ENCODE data around the gene SLC16A13.
"Not testable (repeated sequence)": the region's sequence is repeated elsewhere in the genome, so short reads cannot be mapped to it uniquely, and the experiment has no call there.

The SLC16A13 gene

DNA sequence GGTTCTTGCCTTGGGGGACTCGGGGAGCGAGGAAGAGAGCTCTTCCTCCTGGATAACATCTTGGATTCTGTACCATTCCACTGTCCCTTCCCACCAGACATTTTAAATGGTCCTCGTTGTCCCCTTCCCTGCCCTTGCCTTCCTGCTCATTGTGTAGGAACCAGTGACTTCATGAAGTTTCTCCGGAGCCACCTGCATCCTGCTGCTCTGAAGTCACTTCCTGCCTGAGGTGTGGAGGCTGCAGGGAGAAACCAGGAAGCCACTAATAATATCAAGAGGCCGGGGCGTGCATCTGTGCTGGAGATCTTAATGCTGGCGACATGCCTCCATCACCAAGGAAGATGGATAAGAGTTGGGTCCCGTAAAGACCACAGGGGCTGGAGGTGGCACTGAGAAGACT, 6.2 kb upstream of the SLC16A13 start:
- DNase-seq: no peak

DNA sequence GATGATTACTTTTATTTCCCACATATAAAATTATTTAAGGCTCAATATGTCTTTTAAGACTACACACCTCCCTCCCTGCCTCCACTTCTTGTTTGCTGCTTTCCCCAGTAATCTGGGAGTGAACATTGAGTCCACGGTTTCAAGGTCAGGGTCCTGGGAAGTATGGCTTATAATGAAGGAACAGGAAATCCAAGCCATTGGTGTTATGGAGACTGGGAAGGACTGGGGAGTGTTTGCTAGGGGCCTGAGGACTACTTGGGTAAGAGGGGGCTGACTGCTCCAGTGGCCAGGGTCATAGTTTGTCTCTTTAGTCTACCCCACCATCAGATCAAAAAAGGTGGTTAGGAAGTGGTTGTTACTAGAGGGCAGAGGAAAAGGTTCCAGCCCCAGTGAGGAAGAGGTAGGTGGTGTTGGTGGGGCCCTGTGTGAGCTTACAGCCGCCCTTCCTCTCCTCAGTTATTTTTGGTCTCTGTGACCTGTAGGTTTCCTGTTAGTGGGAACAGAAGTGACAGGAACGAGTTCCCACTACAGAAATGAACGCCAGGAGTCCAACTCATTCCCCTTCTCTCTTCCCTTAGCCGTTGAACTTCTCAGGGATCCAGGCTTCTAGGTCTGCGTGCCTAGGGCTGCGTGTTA, 742 bp upstream of the SLC16A13 start:
- no peak for DNase-seq

DNA sequence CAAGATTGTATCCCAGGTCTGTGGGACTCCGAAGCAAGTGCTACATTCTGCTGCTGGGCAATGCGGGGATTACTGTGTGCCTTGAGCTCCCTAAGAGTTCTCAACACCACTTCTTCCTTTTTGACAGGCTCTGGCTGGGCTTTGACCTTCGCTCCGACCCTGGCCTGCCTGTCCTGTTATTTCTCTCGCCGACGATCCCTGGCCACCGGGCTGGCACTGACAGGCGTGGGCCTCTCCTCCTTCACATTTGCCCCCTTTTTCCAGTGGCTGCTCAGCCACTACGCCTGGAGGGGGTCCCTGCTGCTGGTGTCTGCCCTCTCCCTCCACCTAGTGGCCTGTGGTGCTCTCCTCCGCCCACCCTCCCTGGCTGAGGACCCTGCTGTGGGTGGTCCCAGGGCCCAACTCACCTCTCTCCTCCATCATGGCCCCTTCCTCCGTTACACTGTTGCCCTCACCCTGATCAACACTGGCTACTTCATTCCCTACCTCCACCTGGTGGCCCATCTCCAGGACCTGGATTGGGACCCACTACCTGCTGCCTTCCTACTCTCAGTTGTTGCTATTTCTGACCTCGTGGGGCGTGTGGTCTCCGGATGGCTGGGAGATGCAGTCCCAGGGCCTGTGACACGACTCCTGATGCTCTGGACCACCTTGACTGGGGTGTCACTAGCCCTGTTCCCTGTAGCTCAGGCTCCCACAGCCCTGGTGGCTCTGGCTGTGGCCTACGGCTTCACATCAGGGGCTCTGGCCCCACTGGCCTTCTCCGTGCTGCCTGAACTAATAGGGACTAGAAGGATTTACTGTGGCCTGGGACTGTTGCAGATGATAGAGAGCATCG, 2.4 kb downstream of the SLC16A13 start:
- DNase-seq: no peak

DNA sequence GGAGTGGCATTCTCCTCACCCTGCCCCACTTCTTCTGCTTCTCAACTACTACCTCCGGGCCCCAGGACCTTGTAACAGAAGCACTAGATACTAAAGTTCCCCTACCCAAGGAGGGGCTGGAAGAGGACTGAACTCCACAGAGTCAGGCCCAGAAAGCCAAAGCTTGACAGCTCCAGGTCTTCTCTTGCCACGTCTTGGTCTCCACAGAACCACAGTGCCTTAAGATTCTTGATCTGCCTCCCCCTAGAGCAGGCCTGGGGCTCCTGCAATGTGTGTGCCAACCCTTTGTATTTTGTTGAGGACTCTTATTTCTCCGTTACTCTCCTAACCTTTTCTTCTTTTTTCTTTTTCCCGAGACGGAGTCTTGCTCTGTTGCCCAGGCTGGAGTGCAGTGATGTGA, 4.0 kb downstream of the SLC16A13 start:
- no peak for DNase-seq

DNA sequence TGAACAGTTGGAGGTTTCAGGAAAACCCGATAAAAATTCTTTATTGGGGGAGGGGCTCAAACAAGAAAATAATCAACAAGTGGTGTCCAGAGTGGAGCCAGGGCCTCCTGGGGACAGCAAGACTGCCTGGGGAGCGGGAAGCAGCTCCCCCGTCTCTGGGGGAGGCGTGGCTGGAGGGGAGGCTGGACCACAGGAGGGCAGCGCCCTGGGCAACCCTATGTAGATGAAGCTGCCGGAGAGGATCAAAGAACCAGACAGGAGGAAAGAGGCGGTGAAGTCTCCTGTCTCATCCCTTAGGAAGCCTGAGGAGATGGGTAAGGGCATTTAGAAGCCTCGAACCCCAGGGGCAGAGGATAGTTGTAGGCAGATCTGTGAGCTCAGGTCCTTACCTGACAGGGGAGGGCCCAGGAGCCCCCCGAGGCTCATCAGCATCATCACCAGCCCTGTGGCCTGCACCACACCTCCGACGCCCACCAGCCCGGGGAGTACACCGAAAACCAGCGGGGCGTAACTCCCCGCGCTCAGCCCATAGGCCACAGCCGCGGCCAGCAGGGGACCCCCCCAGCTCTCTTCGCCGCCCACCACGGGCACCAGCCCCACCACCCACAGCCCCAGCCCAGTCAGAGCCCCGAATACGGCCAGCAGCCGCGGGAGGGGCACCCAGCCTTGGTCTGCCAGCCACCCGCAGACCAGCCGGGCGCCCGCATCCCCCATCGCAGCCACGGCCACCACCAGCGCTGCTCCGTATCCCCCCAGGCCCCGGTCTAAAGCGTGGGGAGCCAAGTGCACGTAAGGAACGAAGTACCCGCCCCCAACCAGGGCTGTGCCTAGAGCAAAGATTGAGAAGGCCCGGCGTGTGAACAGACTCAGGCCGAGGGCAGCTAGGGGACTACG, 6.0 kb downstream of the SLC16A13 start:
- DNase-seq: peak in 1 of 14 donors; percentile 7

DNA sequence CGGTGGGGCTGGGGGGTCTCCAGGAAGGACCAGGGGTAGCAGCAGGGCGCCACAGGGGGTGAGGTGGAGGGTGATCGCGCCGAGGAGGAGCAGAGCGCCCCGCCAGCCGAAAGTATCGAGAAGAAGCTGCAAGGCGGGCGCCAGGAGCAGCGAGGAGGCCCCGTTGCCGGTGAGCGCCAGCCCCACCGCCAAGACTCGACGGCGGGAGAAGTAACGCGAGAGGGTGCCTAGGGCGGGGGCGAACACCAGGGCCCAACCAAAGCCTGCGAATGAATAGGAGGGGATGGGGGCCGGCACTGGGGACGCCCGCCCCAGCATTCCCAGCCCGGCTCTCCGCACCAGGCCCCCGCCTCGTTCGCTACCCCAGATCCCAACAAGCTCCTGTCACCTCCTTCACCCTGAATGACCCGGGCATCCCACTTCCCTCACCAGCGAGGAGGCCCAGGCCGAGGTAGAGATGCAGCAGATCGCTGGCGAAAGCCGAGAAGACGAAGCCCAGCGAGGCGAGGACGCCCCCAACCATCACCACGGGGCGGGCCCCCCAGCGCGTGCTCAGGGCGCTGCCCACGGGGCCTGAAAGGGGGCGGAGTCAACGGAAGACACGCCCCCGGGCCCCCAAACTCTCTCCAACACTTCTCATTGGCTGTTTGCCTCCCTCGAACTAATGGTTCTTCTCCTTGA, 6.8 kb downstream of the SLC16A13 start:
- peak in 2 of 14 donors; percentile 22 to 29 for DNase-seq

DNA sequence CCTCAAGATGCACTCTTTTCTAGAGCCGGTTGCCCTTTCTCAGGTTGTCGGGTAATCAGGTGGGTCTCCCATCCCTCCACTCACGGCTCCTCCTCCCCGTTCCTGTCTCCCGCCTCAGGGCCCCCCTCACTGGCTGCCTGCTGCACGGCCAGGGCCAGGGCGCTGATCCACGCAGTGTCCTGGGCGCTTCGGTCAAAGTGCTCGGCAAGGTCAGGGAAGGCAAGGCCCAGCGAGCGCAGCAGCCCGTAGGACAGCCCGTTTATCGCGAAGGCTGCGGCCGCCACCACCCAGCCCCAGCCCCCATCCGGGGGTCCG, 7.3 kb downstream of the SLC16A13 start:
- DNase-seq: no peak

DNA sequence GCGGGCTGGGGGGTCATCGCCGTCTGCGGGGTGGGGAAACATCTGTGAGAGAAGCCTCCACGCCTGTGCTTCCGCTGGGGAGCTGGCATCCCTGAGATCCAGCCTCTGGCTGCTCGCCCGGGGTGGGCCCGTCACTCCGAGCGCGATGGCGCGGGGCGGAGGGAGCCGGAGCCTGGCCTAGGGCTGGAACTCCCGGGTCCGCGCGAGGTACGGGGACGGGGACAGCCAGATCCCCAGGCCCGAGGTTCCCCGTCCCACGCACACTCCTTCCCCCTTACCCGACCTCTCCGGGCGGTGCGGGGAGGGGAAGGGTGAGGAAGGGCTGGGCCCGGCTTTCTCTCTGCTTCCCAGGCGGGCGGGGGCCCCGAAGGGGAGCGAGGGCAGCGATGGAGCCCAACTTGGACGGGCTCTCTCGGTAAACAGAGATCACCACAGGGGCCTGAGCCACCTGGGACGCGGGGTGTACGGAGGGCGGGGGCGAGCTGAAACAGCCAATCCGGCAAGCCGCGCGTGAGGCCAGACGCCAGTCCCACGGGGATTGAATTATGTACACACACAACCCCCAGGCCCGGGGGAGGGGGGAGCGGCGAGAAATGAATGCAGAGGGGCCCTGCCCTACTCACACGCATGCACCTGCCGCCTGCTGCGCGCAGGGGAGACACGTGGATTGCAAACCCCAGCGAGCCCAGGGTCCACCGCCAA, 7.8 kb downstream of the SLC16A13 start, which contains the start of gene SLC16A11:
Gene SLC16A11 (minus strand): TSS at position 596 of the 702 bp plus-strand sequence. CDS start 579 bp downstream, at position 17.
- peak in 2 of 14 donors; percentile 26 to 51 for DNase-seq

DNA sequence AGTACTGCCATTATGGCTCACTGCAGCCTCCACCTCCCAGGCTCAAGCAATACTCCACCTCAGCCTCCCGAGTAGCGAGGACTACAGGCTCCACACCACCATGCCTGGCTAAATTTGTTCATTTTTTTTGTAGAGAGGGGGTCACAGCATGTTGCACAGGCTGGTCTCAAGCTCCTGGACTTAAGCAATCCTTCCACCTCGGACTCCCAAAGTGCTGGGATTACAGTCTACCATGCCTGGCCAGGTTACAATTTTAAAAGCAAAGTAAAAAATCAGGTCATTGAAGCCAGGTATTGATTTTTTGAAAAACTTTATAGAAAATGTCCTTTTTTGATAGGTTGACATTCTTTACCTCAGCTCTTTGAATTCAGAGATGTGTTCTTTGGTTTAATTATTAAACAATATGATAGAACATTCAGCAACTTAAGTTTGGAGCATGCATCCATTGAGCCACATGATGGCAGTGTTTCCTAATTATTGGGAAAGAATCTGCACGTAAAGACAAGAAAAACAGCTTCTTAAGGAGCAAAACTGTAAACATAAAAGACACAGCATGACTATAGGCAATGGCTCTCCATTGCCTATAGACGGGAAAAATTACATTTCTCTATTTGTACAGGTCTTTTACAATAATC, 9.8 kb downstream of the SLC16A13 start:
- DNase-seq: peak in 1 of 14 donors; percentile 80

DNA sequence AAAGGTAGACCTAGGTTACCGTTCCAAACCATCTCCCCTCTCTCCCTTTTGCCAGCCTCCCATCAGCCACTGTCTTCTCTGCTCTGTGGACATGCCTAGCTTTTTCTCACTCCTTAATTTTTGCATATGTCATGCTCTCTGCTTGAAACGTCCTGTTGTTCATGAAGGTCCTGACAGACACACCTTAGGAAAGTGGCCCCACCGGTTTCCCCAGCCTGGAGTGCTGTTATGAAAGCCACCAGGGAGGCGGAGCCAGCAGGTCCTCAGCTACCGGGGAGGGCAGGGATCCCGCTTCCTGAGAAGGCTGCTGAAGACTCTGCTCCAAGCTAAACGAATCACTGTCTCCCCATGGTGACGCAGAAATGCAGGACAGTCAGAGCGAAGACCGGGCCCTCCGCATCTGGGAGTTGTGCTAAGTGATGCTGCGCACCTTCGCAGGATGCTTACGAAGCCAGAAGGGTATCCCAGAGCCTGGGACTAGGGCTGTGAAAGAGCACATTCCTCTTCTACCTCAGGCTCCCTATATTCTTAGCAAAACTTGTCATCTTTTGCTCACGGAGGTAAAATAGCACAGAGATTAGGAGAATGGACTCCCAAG, 10.4 kb downstream of the SLC16A13 start:
- peak in 2 of 14 donors; percentile 9 to 81 for DNase-seq

DNA sequence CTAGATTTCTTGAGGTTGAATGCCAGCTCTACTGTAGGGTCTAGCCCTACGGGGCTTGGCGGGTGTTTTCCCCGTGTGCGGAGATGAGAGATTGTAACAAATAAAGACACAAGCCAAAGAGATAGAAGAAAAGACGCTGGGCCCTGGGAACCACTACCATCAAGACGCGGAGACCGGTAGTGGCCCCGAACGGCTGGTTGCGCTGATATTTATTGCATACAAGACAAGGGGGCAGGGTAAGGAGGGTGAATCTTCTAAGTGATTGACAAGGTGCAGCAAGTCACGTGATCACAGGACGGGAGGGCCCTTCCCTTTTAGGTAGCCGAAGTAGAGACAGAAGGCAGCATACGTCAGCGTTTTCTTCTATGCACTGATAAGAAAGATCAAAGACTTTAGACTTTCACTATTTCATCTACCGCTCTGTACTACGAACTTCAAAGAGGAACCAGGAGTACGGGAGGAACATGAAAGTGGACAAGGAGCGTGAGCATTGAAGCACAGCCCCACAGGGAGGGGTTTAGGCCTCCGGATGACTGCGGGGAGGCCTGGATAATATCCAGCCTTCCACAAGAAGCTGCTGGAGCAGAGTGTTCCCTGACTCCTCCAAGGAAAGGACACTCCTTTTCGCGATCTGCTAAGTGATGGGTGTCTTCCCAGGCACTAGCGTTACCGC, 11.0 kb downstream of the SLC16A13 start:
- DNase-seq: peak in 2 of 14 donors; percentile 8 to 86

DNA sequence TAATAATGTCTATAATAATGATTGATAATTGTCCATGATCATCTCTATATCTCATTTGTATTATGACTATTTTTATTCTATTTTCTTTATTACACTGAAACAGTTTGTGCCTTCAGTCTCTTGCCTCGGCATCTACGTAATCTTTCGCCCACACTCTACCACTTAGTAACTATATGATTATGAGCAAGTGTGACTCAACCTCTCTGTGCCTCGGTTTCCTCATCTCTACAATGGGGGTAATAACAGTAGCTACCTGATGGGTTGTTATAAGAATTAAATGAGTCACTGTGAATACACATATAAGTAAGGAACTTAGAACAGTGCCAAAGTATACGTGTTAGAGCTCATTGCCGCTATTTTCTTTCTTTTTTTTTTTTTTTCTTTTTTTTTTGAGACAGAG, 11.8 kb downstream of the SLC16A13 start:
- DNase-seq: no peak

DNA sequence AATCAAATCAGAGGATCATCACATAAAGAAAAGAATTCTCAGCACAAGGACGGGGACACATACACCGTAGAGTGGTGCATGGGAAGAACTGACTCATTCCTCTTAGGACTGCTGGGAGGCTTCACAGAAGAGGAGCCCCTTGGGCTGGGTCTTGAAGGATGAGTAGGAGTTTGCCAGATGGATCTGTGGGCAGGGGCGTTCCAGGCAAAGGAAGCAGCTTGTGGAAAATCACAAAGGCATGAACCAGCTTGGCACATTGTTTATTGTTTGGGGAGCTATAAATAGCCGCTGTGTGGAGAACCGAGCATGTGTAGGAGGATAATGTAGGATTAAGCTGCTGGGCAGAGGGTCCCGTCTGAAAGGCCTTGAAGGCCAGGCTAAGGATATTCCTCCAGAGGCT, 13.2 kb downstream of the SLC16A13 start:
- DNase-seq: no peak

DNA sequence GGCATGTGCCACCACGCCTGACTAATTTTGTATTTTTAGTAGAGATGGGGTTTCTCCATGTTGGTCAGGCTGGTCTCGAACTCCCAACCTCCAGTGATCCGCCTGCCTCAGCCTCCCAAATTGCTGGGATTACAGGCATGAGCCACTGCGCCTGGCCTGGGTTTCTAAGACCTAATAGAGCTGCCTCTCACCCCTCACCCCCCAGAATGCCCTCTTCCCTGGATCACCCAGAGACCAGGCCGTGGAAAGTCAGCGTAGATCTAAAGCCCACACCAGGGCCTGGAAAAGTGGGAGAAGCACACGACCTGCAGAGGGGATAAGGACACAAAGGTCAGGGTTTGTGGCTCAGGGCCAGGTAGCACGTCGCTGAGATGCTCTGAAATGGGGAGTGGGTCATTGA, 14.8 kb downstream of the SLC16A13 start:
- not testable (repeated sequence) for DNase-seq

DNA sequence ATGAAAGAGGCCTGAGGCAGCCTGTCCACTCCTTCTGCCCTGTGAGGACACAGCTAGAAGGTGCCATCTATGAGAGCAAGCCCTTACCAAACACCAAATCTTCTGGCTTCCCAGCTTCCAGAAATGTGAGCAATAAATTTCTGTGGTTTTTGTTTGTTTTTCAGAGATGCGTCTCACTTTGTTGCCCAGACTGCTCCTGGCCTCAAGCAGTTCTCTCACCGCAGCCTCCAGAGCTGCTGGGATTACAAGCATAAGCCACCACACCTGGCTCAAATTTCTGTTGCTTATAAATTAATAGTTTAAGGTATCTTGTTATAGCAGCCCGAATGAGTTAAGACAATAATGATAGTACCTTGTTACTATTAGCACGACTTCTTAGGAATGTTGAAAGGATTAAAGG, 20.6 kb downstream of the SLC16A13 start:
- DNase-seq: no peak

DNA sequence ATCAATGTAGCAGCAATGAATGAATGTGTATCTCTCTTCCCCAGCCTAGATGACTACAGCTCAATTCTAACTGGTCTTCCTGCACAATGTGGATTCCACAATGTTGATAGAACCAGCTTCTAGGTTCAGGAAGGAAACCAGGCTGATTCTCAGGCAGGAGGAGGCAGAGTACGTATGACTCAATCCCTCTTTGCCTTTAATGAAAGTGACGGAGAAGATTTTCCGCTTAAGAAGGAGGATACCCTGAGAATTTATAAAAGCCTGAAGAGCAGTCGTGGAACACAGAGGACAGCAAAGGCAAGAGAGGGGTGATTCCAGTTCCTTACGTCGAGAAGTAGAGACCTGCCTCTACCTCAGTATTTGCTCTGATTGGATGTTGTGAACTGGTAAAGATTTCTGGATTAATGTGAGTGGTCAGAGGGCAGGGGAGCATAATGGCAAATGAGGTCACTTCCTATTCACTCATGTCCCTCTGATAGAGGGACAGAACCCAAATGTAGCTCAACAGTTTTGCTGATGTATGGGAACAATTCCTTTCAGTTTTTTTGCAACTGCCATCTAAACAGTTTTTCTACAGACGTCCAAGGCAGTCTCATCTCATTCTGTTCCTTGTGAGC, 23.1 kb downstream of the SLC16A13 start:
- DNase-seq: no peak

DNA sequence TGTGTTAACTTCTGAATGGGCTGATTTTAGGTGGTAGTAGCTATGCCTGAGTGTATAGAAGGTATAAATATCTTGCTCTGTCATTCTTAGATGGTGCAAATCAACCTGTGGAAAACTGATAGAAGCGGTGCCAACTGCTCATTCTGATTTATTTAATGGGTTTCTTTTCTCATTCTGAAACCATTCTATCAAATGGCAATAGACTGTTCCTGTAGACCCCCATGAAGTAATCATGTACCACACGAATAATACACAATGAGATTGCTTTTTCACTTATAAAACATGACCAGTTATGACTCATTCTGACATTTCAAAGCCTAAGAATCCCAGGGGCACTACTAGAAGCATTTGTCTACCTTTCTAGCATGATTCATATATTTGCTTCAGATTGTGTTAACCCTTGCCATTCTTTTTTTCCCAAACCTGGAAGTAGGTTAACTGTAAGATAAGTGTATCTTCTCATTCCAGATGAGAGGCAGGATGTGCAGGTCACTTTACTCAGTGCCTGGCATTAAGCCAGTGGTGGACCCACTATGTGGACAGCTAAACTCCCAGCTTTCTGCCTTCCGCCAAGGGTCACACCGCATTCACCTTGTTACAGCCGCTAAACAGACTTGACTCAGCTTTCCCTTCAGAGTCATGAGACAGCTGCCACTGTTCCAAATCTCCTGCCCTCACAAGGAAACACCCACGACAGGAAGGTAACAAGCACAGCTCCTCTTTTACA, 24.5 kb downstream of the SLC16A13 start:
- DNase-seq: no peak

DNA sequence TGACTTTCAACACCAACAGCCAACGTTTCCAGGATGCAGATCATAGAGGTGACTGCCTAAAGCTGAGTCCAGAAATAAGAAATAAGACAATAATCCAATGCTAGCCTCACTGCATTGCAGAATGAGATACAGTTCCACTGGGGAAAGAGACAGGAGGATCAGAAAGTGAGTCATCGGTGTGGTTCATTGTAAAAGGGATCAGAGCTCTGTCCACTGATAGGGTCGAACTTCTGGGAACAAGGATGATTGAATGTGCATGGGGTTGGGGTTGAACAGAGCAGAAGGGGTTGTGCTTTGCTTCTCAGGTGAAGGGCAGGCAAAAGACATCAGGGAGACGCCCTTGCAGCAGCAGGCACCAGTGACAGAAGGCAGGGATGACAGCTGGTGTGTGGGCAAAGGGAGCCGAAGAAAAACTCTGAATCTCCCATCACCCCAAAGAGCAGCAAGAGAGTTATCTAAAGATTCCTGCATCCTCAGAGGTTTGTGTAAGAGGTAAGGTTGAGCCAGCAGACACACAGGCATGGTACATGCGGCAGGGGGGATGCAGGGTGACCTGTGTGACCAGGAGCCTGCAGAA, 27.8 kb downstream of the SLC16A13 start:
- DNase-seq: no peak

DNA sequence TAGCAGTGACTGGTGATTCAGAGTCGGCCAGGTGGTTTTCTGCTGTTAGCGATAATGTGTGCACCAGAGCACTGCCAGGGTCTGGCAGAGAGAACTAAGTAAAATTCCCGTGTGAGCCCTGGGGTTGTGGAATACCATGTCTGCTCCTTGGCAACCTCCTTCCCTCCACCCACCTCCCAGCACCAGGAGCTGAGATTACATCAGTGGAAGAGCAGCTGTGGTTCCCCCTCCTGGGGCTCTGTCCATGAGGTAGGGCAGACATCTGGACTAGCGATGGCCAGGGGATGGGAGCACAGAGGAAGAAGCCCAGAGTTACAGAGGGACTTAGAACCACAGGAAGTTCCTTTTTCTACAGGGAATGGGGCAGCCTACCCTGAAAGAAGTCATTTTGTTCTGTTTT, 28.4 kb downstream of the SLC16A13 start:
- no peak for DNase-seq
